ENCODE results near the gene ANKRD17.
"Not testable (repeated sequence)": the region's sequence is repeated elsewhere in the genome, so short reads cannot be mapped to it uniquely, and the experiment has no call there.

ANKRD17 gene

GRCh38 chr4:73247100-73247499 lies 11.5 kb downstream of the ANKRD17 start:
- DNase-seq, result no peak

- no peak for DNase-seq
Measured at GRCh38 chr4:73245955-73246354, 12.6 kb downstream of the ANKRD17 start.

- no peak for DNase-seq
Measured at GRCh38 chr4:73244945-73245601, 13.5 kb downstream of the ANKRD17 start.

GRCh38 chr4:73237044-73237443 lies 21.6 kb downstream of the ANKRD17 start:
- DNase-seq, result no peak

- no peak for DNase-seq
Measured at GRCh38 chr4:73236151-73236550, 22.4 kb downstream of the ANKRD17 start.

GRCh38 chr4:73234712-73235111 lies 23.9 kb downstream of the ANKRD17 start:
- DNase-seq, result no peak

GRCh38 chr4:73231518-73232487 lies 26.8 kb downstream of the ANKRD17 start:
- DNase-seq, result no peak

- DNase-seq, result no peak
Measured at GRCh38 chr4:73230865-73231517, 27.6 kb downstream of the ANKRD17 start.

- not testable (repeated sequence) for DNase-seq
Measured at GRCh38 chr4:73228800-73229199, 29.8 kb downstream of the ANKRD17 start.

- no peak for DNase-seq
Measured at GRCh38 chr4:73224886-73225285, 33.7 kb downstream of the ANKRD17 start.

GRCh38 chr4:73223258-73223650 lies 35.3 kb downstream of the ANKRD17 start:
- no peak for DNase-seq

- peak; percentile 85 for DNase-seq
Measured at GRCh38 chr4:73222466-73223257, 35.9 kb downstream of the ANKRD17 start.

- DNase-seq, result no peak
Measured at GRCh38 chr4:73221734-73222133, 36.9 kb downstream of the ANKRD17 start.

- no peak for DNase-seq
Measured at GRCh38 chr4:73220815-73221214, 37.8 kb downstream of the ANKRD17 start.

GRCh38 chr4:73213916-73214653 lies 44.5 kb downstream of the ANKRD17 start:
- DNase-seq, result no peak

- DNase-seq, result no peak
Measured at GRCh38 chr4:73212982-73213730, 45.4 kb downstream of the ANKRD17 start.

GRCh38 chr4:73211968-73212367 lies 46.6 kb downstream of the ANKRD17 start:
- DNase-seq, result no peak

GRCh38 chr4:73208376-73208775 lies 50.2 kb downstream of the ANKRD17 start:
- DNase-seq, result no peak

- no peak for DNase-seq
Measured at GRCh38 chr4:73206236-73206635, 52.4 kb downstream of the ANKRD17 start.

GRCh38 chr4:73205482-73205881 lies 53.1 kb downstream of the ANKRD17 start:
- no peak for DNase-seq

GRCh38 chr4:73203976-73204375 lies 54.6 kb downstream of the ANKRD17 start:
- not testable (repeated sequence) for DNase-seq
